ENCODE results near the gene GPATCH4.
"Not testable (repeated sequence)": the region's sequence is repeated elsewhere in the genome, so short reads cannot be mapped to it uniquely, and the experiment has no call there.

The GPATCH4 gene

DNA sequence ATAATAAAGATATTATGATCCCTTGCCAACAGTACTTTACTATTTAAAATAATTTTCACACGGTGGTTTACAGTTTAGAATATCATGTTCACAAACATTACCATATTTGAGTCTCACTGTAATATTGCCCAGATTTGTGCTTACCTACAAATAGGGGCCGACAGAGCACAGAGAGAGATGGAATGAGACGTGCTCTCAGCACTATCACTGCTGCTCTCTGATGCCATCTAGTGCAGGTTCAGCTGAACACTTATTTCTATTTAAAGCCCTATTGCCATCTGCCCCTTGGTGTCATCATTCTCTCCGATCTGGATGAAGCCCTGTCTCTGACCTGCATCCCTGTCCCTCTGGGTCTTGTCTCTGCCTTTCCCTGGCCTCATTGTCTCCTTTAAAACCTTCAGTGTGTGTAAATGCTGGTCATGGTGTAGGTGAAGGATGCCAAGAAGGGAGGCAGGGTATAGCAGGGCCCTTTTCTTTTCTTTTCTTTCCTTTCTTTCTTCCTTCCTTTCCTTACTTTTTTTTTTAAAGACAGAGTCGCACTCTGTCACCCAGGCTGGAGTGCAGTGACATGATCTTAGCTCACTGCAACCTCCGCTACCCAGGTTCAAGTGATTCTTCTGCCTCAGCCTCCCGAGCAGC lies 6.9 kb upstream of the GPATCH4 start:
- no peak overlapping the region for H4K12ac ChIP-seq (ENCODE audit: low read depth, low read length)
- H3K14ac ChIP-seq (ENCODE audit: low read length), result no peak overlapping the region
- H3K4ac ChIP-seq (ENCODE audit: low read depth, low read length), result no peak overlapping the region
- H2BK5ac ChIP-seq (ENCODE audit: low read depth, low read length, poor library complexity), result no peak overlapping the region
- no peak overlapping the region for H4K8ac ChIP-seq (ENCODE audit: low read depth, low read length)
- H3K79me2 ChIP-seq (ENCODE audit: control insufficient read depth, insufficient read depth, low read length, poor library complexity), result no peaks in the 10 kb centered on the region
- H2AFZ ChIP-seq (ENCODE audit: insufficient read depth, low read length, poor library complexity), result no peak overlapping the region
- no peak overlapping the region for H2AK5ac ChIP-seq (ENCODE audit: low read length)
- H3K27me3 ChIP-seq (ENCODE audit: insufficient read depth, low read length), result no peaks in the 10 kb centered on the region
- H3K4me3 ChIP-seq (ENCODE audit: low read depth, low read length), result no peak overlapping the region
- no peak overlapping the region for H3K9ac ChIP-seq (ENCODE audit: low read length)
- no peak overlapping the region for H3K18ac ChIP-seq (ENCODE audit: low read length)
- H2BK12ac ChIP-seq (ENCODE audit: low read length), result no peak overlapping the region
- no CpG with 5 or more reads among the region's 7 CpGs for WGBS (ENCODE audit: extremely low coverage, insufficient coverage, insufficient read length)
- H3K23ac ChIP-seq (ENCODE audit: low read length), result no peak overlapping the region
- DNase-seq, result peak; percentile 79 to 88
- no peak overlapping the region for H2BK120ac ChIP-seq (ENCODE audit: insufficient read depth, low read length, poor library complexity)
- no peaks in the 10 kb centered on the region for H3K79me1 ChIP-seq (ENCODE audit: low read length)
- H4K91ac ChIP-seq (ENCODE audit: low read depth, low read length), result no peak overlapping the region
- H3K4me2 ChIP-seq (ENCODE audit: low read length), result no peak overlapping the region
- H3K36me3 ChIP-seq (ENCODE audit: control insufficient read depth in 1 of 2, insufficient read depth in 2 of 2, low read length in 2 of 2), result no peaks in the 10 kb centered on the region
- no peaks in the 10 kb centered on the region for H3K4me1 ChIP-seq (ENCODE audit: control insufficient read depth in 1 of 2, insufficient read depth in 2 of 2, low read length in 2 of 2)
- H3K9me3 ChIP-seq (ENCODE audit: insufficient read depth, low read depth, low read length), result peaks cover 2% of the 10 kb centered on the region
- H3K27ac ChIP-seq (ENCODE audit: low read depth, low read length), result no peak overlapping the region

GRCh38 chr1:156607344-156607743 lies 6.1 kb upstream of the GPATCH4 start:
- H2BK120ac ChIP-seq (ENCODE audit: insufficient read depth, low read length, poor library complexity); H3K18ac ChIP-seq (ENCODE audit: low read length); H4K12ac ChIP-seq (ENCODE audit: low read depth, low read length); H2BK12ac ChIP-seq (ENCODE audit: low read length); H3K36me3 ChIP-seq (ENCODE audit: control insufficient read depth in 1 of 2, insufficient read depth in 2 of 2, low read length in 2 of 2); H3K9ac ChIP-seq (ENCODE audit: low read length); H3K4me3 ChIP-seq (ENCODE audit: low read depth, low read length); H3K79me2 ChIP-seq (ENCODE audit: control insufficient read depth, insufficient read depth, low read length, poor library complexity); H2BK5ac ChIP-seq (ENCODE audit: low read depth, low read length, poor library complexity); H3K4me1 ChIP-seq (ENCODE audit: control insufficient read depth in 1 of 2, insufficient read depth in 2 of 2, low read length in 2 of 2); H3K27ac ChIP-seq (ENCODE audit: low read depth, low read length); H2AFZ ChIP-seq (ENCODE audit: insufficient read depth, low read length, poor library complexity); H3K27me3 ChIP-seq (ENCODE audit: insufficient read depth, low read length); DNase-seq; H3K14ac ChIP-seq (ENCODE audit: low read length); H3K9me3 ChIP-seq (ENCODE audit: insufficient read depth, low read depth, low read length); H2AK5ac ChIP-seq (ENCODE audit: low read length); H3K79me1 ChIP-seq (ENCODE audit: low read length); H3K4ac ChIP-seq (ENCODE audit: low read depth, low read length); H3K23ac ChIP-seq (ENCODE audit: low read length); H4K91ac ChIP-seq (ENCODE audit: low read depth, low read length); H4K8ac ChIP-seq (ENCODE audit: low read depth, low read length); H3K4me2 ChIP-seq (ENCODE audit: low read length): not testable (repeated sequence)
- no CpG with 5 or more reads among the region's 4 CpGs for WGBS (ENCODE audit: extremely low coverage, insufficient coverage, insufficient read length)

- H3K14ac ChIP-seq (ENCODE audit: low read length), result no peak overlapping the region
- peak overlapping the region; percentile 54 for H4K8ac ChIP-seq (ENCODE audit: low read depth, low read length)
- no peak overlapping the region for H3K9ac ChIP-seq (ENCODE audit: low read length)
- H2AK5ac ChIP-seq (ENCODE audit: low read length), result no peak overlapping the region
- H2BK120ac ChIP-seq (ENCODE audit: insufficient read depth, low read length, poor library complexity), result no peak overlapping the region
- peaks cover 2% of the 10 kb centered on the region for H3K9me3 ChIP-seq (ENCODE audit: insufficient read depth, low read depth, low read length)
- H3K4me2 ChIP-seq (ENCODE audit: low read length), result no peak overlapping the region
- no peaks in the 10 kb centered on the region for H3K27me3 ChIP-seq (ENCODE audit: insufficient read depth, low read length)
- peaks cover 3% of the 10 kb centered on the region for H3K79me2 ChIP-seq (ENCODE audit: control insufficient read depth, insufficient read depth, low read length, poor library complexity)
- no peak overlapping the region for H3K23ac ChIP-seq (ENCODE audit: low read length)
- WGBS (ENCODE audit: extremely low coverage, insufficient coverage, insufficient read length), result no CpG with 5 or more reads among the region's 10 CpGs
- peaks cover 8% of the 10 kb centered on the region in 2 experiments for H3K36me3 ChIP-seq (ENCODE audit: control insufficient read depth in 1 of 2, insufficient read depth in 2 of 2, low read length in 2 of 2)
- H2AFZ ChIP-seq (ENCODE audit: insufficient read depth, low read length, poor library complexity), result no peak overlapping the region
- peaks cover 7% of the 10 kb centered on the region for H3K79me1 ChIP-seq (ENCODE audit: low read length)
- no peak overlapping the region for H2BK5ac ChIP-seq (ENCODE audit: low read depth, low read length, poor library complexity)
- no peak overlapping the region for H3K27ac ChIP-seq (ENCODE audit: low read depth, low read length)
- peaks cover 6 to 10% of the 10 kb centered on the region in 2 experiments for H3K4me1 ChIP-seq (ENCODE audit: control insufficient read depth in 1 of 2, insufficient read depth in 2 of 2, low read length in 2 of 2)
- H2BK12ac ChIP-seq (ENCODE audit: low read length), result no peak overlapping the region
- DNase-seq, result no peak
- no peak overlapping the region for H3K4ac ChIP-seq (ENCODE audit: low read depth, low read length)
- no peak overlapping the region for H4K91ac ChIP-seq (ENCODE audit: low read depth, low read length)
- no peak overlapping the region for H3K18ac ChIP-seq (ENCODE audit: low read length)
- H4K12ac ChIP-seq (ENCODE audit: low read depth, low read length), result no peak overlapping the region
- H3K4me3 ChIP-seq (ENCODE audit: low read depth, low read length), result no peak overlapping the region
These were observed 1.3 kb upstream of the GPATCH4 start for GRCh38 chr1:156602557-156602993.

DNA sequence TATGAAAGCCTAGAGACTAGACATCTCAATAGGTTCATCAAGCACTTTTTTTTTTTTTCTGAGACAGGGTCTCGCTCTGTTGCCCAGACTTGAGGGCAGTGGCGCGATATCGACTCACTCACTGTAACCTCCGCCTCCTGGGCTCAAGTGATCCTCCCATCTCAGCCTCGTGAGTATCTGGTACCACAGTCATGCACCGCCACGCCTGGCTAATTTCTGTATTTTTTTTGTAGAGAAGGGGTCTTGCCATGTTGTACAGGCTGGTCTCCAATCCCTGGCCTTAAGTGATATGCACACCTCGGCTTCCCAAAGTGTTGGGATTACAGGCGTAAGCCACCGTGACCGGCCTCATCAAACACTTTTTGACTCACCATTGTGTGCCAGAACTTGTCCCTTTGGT lies 613 bp upstream of the GPATCH4 start:
- Histone ChIP-seq H3K4me2 (ENCODE audit: low read length) (peak overlapping the region; percentile 81), H2BK120ac (ENCODE audit: insufficient read depth, low read length, poor library complexity) (no peak overlapping the region), H3K79me2 (ENCODE audit: control insufficient read depth, insufficient read depth, low read length, poor library complexity) (peaks cover 3% of the 10 kb centered on the region), H3K23ac (ENCODE audit: low read length) (no peak overlapping the region), H2BK5ac (ENCODE audit: low read depth, low read length, poor library complexity) (no peak overlapping the region), H3K4ac (ENCODE audit: low read depth, low read length) (no peak overlapping the region), H3K9ac (ENCODE audit: low read length) (no peak overlapping the region), H3K18ac (ENCODE audit: low read length) (no peak overlapping the region), H3K4me3 (ENCODE audit: low read depth, low read length) (no peak overlapping the region), H3K9me3 (ENCODE audit: insufficient read depth, low read depth, low read length) (peaks cover 2% of the 10 kb centered on the region), H3K36me3 (ENCODE audit: control insufficient read depth in 1 of 2, insufficient read depth in 2 of 2, low read length in 2 of 2) (peaks cover 10 to 14% of the 10 kb centered on the region in 2 experiments), H2AK5ac (ENCODE audit: low read length) (peak overlapping the region; percentile 29), H3K4me1 (ENCODE audit: control insufficient read depth in 1 of 2, insufficient read depth in 2 of 2, low read length in 2 of 2) (peaks cover 6 to 10% of the 10 kb centered on the region in 2 experiments), H3K79me1 (ENCODE audit: low read length) (peaks cover 7% of the 10 kb centered on the region), H4K91ac (ENCODE audit: low read depth, low read length) (peak overlapping the region; percentile 88), H4K8ac (ENCODE audit: low read depth, low read length) (peak overlapping the region; percentile 99), H3K27ac (ENCODE audit: low read depth, low read length) (no peak overlapping the region), H3K14ac (ENCODE audit: low read length) (no peak overlapping the region), H3K27me3 (ENCODE audit: insufficient read depth, low read length) (no peaks in the 10 kb centered on the region), H4K12ac (ENCODE audit: low read depth, low read length) (peak overlapping the region; percentile 68), H2BK12ac (ENCODE audit: low read length) (no peak overlapping the region), H2AFZ (ENCODE audit: insufficient read depth, low read length, poor library complexity) (peak overlapping the region; percentile 99)
- no peak for DNase-seq
- no CpG with 5 or more reads among the region's 12 CpGs for WGBS (ENCODE audit: extremely low coverage, insufficient coverage, insufficient read length)
